SK-N-SH (cell line): ENCODE measurements around the gene UNC5B.

Experiments used
- EP300 ChIP-seq, 2 experiments: IDR thresholded peaks; 2 replicates each; pipeline versions ENCODE4 v1.4.0 to v1.6.1; 2012; ENCODE audit warnings: borderline replicate concordance in 1 of 2, low read depth in 1 of 2, low read length in 1 of 2
- EZH2phosphoT487 ChIP-seq: fragments of 200-600 bp; sonication (generic); IDR thresholded peaks from 2 replicates; pipeline ENCODE4 v1.6.1; 2017; ENCODE audit warnings: low read depth, mixed run types, mild to moderate bottlenecking, antibody characterized with exemption, moderate library complexity, borderline replicate concordance
- GATA2 ChIP-seq: sonication (generic); formaldehyde crosslinking; IDR thresholded peaks from 2 replicates; pipeline ENCODE4 v1.5.0; 2020; ENCODE audit warnings: mild to moderate bottlenecking, missing genetic modification reagents
- MEF2A ChIP-seq: IDR thresholded peaks from 2 replicates; pipeline ENCODE4 v1.4.0; 2012; ENCODE audit warnings: low read depth, borderline replicate concordance
- MXI1 ChIP-seq: IDR thresholded peaks from 2 replicates; pipeline ENCODE4 v1.6.1; 2012; ENCODE audit warnings: mild to moderate bottlenecking, low read depth, low read length, improper control_type of control experiment
- PBX3 ChIP-seq: IDR thresholded peaks from 2 replicates; pipeline ENCODE4; 2012
- POLR2AphosphoS5 ChIP-seq: IDR thresholded peaks from 2 replicates; pipeline ENCODE4 v1.6.1; 2012; ENCODE audit warnings: low read depth, low read length
- TEAD4 ChIP-seq: IDR thresholded peaks from 2 replicates; pipeline ENCODE4 v1.4.0; 2012; ENCODE audit warnings: mild to moderate bottlenecking, borderline replicate concordance; ENCODE audit not compliant: insufficient read depth
- TF ChIP-seq, protein P1 (sequence below): fragments of 200-600 bp; sonication (generic); IDR thresholded peaks from 2 replicates; pipeline ENCODE4 v1.6.1; 2017; ENCODE audit warnings: antibody characterized with exemption, mild to moderate bottlenecking, moderate library complexity
- TF ChIP-seq, protein P2 (sequence below): IDR thresholded peaks from 2 replicates; pipeline ENCODE4 v1.4.0; 2012; ENCODE audit warnings: low read depth, borderline replicate concordance

DNA sequence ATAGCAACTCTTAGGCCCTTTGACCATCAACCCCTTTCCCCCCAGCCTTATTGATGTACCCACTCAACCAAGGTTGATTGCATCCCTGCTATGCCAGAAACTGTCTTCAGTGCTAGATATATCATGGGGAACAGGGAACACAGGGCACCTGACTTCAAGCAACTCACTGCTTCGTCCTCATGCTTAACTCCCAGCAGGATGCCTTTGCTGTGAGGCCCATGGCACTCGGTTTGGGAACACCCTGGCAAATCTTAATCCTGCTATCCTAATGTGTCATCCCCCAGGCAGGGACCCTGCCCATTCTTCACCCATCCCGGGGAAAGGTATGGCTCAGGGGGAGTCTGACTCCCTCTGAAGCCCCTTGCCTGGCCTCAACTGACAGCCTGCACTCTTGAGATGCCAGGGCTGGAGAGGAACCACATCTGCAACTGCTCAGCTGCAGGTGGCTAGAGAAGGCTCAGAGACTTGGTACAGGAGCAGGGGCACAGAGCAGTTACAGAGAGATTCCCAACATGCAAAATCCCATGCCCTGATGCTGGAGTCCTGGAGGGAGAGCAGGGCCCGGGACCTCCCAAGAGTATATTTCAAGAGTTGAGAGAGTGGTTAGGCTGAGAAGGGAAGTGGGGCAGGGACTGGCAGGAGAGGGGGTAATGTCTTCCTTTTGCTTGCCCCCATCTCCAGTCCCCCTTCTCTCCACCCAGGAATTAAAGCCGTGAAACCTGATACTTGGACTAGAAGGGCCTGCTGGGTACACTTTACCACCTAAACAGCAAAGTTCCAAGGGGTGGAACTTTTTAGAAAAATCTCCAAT is 2.4 kb upstream of the UNC5B start:
- TF ChIP-seq, protein P1, sequence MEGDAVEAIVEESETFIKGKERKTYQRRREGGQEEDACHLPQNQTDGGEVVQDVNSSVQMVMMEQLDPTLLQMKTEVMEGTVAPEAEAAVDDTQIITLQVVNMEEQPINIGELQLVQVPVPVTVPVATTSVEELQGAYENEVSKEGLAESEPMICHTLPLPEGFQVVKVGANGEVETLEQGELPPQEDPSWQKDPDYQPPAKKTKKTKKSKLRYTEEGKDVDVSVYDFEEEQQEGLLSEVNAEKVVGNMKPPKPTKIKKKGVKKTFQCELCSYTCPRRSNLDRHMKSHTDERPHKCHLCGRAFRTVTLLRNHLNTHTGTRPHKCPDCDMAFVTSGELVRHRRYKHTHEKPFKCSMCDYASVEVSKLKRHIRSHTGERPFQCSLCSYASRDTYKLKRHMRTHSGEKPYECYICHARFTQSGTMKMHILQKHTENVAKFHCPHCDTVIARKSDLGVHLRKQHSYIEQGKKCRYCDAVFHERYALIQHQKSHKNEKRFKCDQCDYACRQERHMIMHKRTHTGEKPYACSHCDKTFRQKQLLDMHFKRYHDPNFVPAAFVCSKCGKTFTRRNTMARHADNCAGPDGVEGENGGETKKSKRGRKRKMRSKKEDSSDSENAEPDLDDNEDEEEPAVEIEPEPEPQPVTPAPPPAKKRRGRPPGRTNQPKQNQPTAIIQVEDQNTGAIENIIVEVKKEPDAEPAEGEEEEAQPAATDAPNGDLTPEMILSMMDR = no peak
- TF ChIP-seq POLR2AphosphoS5 = no peak
- TF ChIP-seq PBX3 = no peak
- TF ChIP-seq TEAD4 = no peak
- no peak for TF ChIP-seq MEF2A
- TF ChIP-seq EZH2phosphoT487 = no peak
- TF ChIP-seq, protein P2, sequence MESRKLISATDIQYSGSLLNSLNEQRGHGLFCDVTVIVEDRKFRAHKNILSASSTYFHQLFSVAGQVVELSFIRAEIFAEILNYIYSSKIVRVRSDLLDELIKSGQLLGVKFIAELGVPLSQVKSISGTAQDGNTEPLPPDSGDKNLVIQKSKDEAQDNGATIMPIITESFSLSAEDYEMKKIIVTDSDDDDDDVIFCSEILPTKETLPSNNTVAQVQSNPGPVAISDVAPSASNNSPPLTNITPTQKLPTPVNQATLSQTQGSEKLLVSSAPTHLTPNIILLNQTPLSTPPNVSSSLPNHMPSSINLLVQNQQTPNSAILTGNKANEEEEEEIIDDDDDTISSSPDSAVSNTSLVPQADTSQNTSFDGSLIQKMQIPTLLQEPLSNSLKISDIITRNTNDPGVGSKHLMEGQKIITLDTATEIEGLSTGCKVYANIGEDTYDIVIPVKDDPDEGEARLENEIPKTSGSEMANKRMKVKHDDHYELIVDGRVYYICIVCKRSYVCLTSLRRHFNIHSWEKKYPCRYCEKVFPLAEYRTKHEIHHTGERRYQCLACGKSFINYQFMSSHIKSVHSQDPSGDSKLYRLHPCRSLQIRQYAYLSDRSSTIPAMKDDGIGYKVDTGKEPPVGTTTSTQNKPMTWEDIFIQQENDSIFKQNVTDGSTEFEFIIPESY = no peak
- TF ChIP-seq EP300 (IDR thresholded peaks at IDR 0.05; ENCODE audit: borderline replicate concordance in 1 of 2, low read depth in 1 of 2, low read length in 1 of 2) = no peak
- TF ChIP-seq MXI1 = no peak
- TF ChIP-seq GATA2 (CRISPR knock-in tag) = no peak
